NCI-H2029 treated with DMSO at 0.1 percent for 48 hours (cell line): ENCODE data around the gene NANOGP8.
"Not testable (repeated sequence)": the region's sequence is repeated elsewhere in the genome, so short reads cannot be mapped to it uniquely, and the experiment has no call there.

Source experiments
- DNase-seq: peaks from one replicate; lab custom pipeline; 2025; lab: John Stamatoyannopoulos, UW

Gene NANOGP8

DNA sequence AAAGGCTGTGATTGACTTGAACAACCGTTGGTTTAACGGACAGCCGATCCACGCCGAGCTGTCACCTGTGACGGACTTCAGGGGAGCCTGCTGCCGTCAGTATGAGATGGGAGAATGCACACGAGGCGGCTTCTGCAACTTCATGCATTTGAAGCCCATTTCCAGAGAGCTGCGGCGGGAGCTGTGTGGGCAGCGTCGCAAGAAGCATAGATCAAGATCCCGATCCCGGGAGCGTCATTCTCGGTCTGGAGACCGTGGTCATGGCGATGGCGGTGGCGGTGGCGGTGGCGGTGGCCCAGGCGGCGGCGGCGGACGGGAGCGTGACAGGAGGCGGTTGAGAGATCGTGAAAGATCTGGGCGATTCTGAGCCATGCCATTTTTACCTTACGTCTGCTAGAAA is 7.8 kb upstream of the NANOGP8 start:
- DNase-seq: no peak

GRCh38 chr15:35092311-35092710 is 7.2 kb upstream of the NANOGP8 start:
- DNase-seq: no peak

DNA sequence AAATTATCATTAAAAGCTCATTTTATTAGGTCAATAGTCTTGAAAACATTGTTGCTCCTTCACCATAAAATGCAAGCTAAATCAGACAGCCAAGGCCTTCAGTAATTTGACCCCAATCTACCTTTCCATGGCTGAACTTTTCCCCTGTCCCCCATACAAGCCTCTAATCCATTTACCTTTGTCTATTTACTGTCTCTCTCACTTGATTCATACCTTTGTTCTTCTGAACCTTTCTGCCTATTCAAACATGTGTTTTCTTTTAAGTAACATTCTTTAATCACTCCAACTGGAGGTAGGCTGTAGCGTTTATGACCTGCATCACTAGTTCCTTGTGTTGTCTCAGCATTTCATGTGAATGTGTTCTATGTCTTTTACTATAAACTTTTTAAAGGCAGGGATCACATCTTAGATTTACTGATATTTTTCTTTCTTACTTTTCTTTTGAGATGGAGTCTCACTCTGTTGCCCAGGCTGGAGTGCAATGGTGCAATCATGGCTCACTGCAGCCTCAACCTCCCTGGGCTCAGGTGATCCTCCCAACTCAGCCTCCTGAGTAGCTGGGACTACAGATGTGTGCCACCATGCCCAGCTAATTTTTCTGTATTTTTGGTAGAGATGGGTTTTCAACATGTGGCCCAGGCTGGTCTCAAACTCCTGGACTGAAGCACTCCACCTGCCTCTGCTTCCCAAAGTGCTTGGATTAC is 5.2 kb upstream of the NANOGP8 start:
- DNase-seq: no peak

DNA sequence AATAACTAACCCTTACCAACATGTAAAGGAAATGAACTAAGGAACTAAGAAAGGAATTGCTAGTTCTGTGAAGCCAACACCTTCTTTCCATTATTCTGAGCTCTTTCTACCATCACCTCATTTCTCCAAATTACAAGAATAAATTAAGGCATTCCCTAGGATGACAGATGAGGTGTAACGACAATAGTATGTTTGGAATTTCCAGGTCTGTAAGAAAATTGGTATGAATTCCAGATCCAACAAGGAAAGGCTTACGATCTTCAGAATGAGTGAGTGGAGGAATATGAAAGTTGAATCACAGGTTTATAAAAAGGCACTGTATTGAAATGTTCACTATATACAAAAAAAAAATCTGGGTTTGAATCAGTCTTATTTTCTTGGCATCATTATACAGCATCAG is 4.5 kb upstream of the NANOGP8 start:
- no peak for DNase-seq

DNA sequence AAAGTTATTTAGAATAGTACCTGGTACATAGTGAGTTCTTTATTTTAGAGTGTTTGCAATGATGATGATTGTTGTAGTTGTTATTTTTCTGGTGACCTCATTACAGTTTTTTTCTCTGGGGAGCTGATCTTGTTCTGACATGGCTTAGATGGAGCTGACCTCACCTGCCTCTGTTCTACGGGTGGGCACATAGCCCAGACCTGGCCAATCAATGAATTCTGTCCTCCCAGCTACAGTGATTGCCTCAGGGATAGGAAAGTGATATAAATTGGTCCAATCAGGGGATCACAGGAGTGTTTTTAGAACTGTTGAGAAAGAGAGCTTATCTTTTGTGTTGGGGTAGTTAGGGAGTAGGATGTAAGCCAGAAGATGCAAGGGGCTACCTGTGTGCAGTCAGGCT is 3.2 kb upstream of the NANOGP8 start:
- no peak for DNase-seq

DNA sequence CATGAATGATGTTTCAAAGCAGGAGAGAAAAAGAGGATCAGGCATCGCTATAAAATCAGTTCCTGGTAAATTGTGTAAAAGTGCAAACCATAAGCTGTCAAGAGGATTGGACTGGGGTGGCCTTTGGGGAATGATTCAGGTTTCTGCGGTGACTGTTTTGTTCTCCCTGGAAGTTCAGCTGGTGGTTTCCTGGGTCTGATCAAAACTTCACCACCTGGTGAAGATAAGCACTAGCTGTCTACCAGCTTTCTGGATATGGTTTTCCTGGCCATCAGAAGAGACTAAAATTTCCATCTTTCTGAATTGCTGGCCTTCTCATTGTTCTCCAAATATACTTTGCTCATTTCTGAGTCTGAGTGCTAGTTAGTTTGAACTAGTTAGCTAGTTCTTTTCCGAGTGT is 2.7 kb upstream of the NANOGP8 start:
- no peak for DNase-seq

- not testable (repeated sequence) for DNase-seq
These were observed 2.4 kb downstream of the NANOGP8 start for GRCh38 chr15:35082371-35083348.

DNA sequence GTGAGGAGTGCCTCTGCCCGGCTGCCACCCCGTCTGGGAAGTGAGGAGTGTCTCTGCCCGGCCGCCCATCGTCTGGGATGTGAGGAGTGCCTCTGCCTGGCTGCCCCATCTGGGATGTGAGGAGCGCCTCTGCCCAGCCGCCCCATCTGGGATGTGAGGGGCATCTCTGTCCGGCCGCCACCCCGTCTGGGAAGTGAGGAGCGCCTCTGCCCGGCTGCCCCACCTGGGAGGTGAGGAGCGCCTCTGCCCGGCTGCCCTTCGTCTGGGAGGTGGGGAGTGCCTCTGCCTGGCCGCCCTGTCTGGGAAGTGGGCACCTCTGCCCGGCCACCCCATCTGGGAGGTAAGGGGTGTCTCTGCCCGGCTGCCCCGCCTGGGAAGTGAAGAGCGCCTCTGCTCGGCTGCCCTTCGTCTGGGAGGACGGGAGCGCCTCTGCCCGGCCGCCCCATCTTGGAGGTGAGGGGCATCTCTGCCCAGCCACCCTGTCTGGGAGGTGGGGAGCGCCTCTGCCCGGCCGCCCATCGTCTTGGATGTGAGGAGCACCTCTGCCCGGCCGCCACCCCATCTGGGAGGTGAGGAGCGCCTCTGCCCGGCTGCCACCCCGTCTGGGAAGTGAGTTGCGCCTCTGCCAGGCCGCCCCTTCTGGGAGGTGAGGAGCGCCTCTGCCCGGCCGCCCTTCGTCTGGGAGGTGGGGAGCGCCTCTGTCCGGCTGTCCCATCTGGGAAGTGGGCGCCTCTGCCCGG is 3.3 kb downstream of the NANOGP8 start:
- DNase-seq: not testable (repeated sequence)

DNA sequence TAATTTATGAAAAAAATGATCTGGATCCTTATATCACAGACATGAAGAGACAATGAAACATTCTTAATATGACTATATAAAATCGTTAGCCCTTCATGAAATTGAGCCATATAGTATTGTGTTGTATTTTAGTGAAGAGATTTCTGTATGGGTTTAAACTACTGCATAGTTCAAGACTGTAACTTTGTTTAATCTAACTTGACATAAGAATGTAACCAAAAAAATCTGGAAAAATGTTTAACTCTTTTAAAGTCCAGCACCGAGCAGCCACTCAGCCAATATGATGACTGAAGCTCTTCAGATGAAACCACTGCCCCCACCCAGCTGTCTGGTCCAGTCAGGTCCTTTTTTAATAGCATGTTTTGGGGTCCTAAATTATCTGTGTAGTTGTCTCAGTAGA is 4.9 kb downstream of the NANOGP8 start:
- no peak for DNase-seq

- DNase-seq: no peak
These were observed 6.7 kb downstream of the NANOGP8 start for GRCh38 chr15:35078221-35078915.

DNA sequence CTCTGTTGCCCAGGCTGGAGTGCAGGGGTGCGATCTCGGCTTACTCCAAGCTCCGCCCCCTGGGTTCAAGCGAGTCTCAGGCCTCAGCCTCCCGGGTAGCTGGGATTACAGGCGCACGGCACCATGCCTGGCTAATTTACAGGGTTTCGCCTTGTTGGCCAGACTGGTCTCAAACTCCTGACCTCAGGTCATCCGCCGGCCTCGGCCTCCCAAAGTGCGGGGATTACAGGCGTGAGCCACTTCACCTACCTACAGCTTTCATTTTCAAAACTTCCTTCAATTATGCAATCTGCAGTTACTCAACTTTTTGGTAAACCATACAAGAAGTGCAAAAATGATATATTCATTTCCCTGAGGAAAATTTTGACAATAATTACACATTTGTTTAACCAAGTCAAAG is 14.0 kb downstream of the NANOGP8 start:
- DNase-seq: no peak

DNA sequence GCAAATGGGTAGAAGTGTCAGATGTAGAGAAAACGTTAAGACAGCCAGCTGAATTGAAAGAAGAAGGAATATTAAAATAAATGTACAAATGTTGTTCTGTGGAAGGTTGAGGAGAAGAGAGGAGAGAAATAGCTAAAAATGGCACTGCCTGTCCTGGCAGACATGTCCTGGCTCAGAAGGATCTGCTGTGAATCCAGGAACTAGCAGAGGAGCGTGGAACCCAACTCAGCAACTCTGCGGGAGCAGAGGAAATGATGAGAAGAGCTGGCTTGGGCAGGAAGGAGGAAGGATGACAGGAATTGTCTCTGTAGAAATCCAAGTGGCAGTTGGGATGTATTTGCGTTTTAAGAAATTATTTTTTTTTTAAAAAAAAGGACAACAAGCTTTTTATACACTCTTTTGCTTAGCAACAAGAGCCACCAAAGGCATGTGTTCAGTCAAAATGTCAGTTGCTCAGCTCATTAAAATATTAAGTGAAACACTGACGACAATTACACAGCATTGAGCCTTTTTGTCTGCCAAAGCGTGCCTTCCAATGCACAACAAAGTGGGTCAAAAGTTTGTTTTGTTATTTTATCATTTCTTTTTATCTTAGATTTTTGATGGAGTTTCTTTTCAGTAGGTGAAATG is 16.1 kb downstream of the NANOGP8 start:
- DNase-seq: no peak

- no peak for DNase-seq
These were observed 17.4 kb downstream of the NANOGP8 start for GRCh38 chr15:35067496-35068347.

GRCh38 chr15:35066094-35066493 is 19.0 kb downstream of the NANOGP8 start:
- no peak for DNase-seq

- no peak for DNase-seq
These were observed 20.4 kb downstream of the NANOGP8 start for GRCh38 chr15:35064576-35065190.

GRCh38 chr15:35062738-35063099 is 22.4 kb downstream of the NANOGP8 start:
- no peak for DNase-seq

- no peak for DNase-seq
These were observed 23.0 kb downstream of the NANOGP8 start for GRCh38 chr15:35061825-35062737.

DNA sequence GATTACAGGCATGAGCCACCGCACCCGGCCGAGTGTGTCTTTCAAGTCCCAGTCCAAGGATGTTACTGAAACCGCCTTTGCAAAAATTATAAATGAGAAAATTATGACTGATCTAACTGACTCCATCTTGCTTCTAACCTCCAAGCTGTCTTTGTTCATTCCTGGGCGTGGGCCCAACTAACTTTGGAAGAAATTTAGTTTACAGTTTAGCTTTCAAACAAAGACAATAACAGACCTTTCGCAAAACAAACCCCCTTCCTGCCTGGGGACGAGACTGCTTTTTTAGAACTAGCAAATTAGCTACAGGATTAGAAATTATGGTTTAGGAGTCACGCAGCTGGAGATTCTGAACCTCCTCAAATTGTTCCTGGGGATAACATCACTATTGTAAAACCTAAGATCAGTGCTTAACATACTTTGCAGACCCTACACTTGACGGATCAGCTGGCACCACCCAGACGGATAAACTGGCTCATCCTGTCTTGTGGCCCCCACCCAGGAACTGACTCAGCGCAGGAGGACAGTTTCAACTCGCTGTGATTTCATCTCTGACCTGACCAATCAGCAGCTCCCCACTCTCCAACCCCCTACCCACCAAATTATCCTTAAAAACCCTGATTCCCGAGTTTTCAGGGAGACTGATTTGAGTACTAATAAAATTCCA is 23.8 kb downstream of the NANOGP8 start:
- DNase-seq: no peak
